Stimulated activated CD4-positive, alpha-beta T cell treated with anti-CD3 and anti-CD28 coated beads, Interleukin-12 subunit alpha, Interleukin-12 subunit beta, amount 100 ng/mL, for 24 hours (primary cell): ENCODE data around the gene SYTL1.

Experiments
- DNase-seq, 2 experiments: peaks; one replicate each; pipeline ENCODE4 v3.0.0-alpha.2; 2020; ENCODE audit warnings: low read depth in 2 of 2

SYTL1 gene

GRCh38 chr1:27318596-27318995 is 23.2 kb upstream of the SYTL1 start:
- DNase-seq, result no peak

- peak; percentile 94 to 96 for DNase-seq
Measured at GRCh38 chr1:27321813-27322568, 19.8 kb upstream of the SYTL1 start, which contains the start of gene TMEM222. TMEM222 (plus strand) TSS chr1:27322163; CDS start chr1:27322198, 35 bp downstream.

DNA sequence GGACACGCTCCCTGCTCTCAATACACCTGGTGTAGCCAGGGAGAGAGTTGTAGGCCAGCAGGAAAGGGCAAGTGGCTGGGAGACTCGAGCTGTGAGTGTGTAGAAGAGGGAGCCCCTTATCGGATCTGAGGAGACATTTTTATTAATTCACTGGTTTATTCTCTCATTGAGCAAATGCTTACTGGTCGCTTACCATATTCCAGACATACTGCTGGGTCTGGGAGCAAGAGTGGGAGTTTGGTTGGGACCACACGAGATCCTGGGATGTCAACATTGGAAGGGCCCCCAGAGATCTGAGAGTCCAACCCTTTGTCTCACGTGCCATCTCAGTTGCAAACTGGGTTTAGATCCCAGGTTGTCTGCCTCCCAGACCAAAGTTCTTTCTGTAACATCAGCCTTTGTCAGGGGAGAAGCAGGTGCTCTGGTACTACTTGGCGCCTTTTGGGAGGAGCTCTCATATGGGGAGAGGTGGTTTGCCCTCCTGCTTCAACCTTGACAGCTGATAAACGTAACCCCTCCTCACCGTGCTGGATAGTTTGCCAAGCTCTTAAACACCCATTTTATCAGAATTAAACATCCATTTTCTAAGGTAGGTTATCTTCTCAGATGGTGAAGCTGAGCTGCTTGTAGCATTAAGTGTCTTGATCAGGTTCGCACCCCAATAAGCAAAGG is 19.1 kb upstream of the SYTL1 start:
- DNase-seq, result no peak

GRCh38 chr1:27325286-27325685 is 16.5 kb upstream of the SYTL1 start:
- no peak for DNase-seq

- DNase-seq, result no peak
Measured at GRCh38 chr1:27327964-27328363, 13.9 kb upstream of the SYTL1 start.

DNA sequence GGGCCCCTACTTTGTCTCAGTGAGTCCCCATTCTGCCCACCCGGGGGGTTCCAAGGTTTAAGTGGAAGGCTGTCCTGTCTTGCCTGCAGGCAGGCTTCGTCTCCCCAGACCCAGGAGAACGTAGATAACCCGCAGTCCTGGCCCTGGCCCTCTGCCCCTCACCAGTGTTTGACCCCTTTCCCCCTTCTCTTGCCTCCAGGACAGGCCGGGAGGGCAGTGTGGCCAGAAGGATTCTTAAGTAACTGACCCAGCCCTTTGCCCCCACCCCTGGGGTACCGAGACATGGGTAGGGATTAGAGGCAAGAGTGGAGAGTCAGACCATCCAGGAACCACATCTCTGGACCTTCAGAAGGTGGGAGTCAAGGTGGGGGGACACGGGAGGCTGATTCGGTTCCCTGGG is 11.0 kb upstream of the SYTL1 start:
- no peak for DNase-seq

GRCh38 chr1:27331426-27331825 is 10.4 kb upstream of the SYTL1 start:
- DNase-seq, result no peak

- no peak for DNase-seq
Measured at GRCh38 chr1:27331922-27332321, 9.9 kb upstream of the SYTL1 start.

- DNase-seq, result no peak
Measured at GRCh38 chr1:27332536-27333281, 9.1 kb upstream of the SYTL1 start.

GRCh38 chr1:27333717-27334279 is 8.0 kb upstream of the SYTL1 start:
- no peak for DNase-seq

DNA sequence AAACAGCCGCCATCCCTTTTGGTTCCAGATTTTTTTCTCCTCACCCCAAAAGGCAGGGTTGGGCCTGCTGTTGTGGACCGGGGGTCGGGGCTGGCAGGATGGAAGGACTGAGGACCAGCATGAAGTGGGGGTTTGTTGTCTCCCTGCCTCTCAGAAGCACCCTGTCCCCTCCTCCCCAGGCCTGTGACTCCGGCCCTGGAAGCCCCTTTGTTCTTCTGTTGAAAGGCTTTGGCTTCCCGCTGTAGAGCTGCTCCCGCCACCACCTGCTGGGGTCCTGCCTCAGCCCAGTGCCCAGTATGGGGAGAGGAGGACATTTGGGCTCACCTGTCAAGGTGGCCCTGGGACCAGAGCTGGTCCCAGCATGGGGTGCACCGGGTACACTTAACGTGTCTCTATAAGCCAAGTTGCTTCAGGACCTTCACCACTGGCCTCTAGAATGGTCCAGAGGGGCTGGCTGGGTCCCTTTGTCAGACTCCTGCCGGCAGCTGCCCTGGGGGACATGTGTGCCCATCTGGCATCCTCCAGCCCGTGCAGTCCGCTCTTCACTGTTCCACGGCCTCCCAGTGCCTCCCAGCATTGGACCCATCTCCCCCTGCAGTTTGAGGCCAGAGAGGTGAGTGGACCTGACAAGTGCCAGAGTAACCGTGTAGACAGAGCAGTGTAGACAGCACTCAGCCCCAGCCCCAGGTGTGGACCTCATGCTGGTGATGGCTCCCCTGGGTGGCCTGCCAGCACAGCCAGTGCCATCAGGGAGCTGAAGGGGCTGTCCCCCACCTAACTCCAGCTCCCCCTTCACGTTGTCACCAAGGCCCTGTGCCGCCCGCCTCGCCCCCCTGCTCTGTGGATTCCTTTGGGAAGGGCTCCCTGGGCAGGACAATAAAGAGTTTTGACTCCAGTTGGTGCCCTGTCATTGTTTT is 6.1 kb upstream of the SYTL1 start:
- no peak for DNase-seq

- DNase-seq, result no peak
Measured at GRCh38 chr1:27336756-27337155, 5.1 kb upstream of the SYTL1 start.

- DNase-seq, result no peak
Measured at GRCh38 chr1:27338751-27339150, 3.1 kb upstream of the SYTL1 start.

DNA sequence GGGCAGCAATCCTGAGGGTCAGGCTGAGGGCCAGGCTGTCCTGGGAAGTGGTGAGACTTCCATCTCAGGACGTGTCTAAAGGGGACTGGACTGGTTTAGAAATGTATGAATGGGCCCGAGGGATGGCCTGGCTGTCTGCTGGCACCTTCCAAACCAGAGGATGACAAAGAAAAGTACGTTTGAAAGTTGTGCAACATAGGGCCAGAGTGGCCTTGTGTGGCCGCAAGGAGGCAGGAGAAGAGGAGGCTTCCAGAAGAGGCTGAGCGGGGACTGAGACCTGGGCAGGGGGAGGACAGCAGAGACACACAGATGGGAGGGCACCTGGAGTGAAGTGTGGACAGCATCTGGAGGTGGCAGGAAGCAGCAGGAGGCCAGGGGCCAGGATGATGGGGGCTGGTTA is 2.6 kb upstream of the SYTL1 start:
- DNase-seq, result no peak

- DNase-seq, result no peak
Measured at GRCh38 chr1:27342391-27342777, 562 bp downstream of the SYTL1 start.

- DNase-seq, result peak in 1 of 2 experiments; percentile 36
Measured at GRCh38 chr1:27342778-27343638, 1.2 kb downstream of the SYTL1 start.

DNA sequence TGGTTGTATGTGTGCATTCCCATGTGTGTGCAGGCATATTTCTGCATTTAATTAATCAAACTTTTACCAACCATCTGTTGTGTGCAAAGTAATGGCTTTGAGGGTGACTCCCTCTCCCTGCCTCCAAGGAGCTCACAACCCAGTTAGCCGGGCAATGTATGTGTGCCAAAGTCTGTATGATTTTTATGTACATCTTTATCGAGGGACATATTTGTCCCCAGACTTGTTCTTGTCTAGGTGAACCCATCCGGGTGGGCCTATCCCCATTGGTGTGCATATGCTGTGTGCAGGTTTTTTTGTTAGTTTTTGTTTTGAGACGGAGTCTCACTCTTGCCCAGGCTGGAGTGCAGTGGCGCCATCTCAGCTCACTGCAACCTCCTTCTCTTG is 1.8 kb downstream of the SYTL1 start:
- DNase-seq, result no peak

DNA sequence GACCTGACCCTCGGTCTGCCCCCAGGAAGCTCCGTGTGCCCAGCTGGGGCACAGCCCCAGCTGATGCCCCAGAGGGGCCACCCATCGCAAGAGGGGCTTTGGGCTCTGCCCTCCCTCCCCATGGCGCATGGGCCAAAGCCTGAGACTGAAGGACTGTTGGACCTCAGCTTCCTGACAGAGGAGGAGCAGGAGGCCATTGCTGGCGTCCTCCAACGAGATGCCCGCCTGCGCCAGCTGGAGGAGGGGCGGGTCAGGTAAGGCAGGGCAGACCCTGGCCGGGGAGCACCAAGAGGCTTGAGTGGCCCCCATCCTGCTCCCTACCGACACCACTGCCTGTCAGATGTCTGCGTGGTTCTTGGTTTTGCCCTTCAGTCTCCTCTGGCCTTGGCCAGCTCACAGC is 3.5 kb downstream of the SYTL1 start:
- no peak for DNase-seq

DNA sequence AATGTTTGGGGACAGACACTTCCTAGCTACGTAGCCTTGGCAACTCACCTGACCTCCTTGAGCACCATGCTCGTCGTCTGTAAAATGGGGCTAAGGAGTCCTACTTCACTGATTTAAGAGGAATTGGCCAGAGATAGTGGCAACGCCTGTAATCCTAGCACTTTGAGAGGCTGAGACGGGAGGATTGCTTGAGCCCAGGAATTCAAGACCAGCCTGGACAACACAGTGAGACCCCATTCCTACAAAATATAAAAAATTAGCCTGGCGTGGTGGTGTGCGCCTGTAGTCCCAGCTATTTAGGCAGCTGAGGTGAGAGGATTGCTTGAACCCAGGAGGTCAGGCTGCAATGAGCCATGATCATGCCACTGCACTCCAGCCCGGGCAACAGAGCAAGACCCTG is 4.5 kb downstream of the SYTL1 start:
- DNase-seq, result no peak

- DNase-seq, result no peak
Measured at GRCh38 chr1:27346991-27347624, 5.3 kb downstream of the SYTL1 start.
